HG03066 (cell line): ENCODE measurements around the gene SPRY4.
"Not testable (repeated sequence)": the region's sequence is repeated elsewhere in the genome, so short reads cannot be mapped to it uniquely, and the experiment has no call there.

Experiments
- ATAC-seq: cut with Tn5 transposase; IDR thresholded peaks from one replicate; pipeline ENCODE4 v1.9.1; 2021; ENCODE audit warnings: low read depth; ENCODE audit not compliant: unreplicated experiment

The SPRY4 gene

GRCh38 chr5:142316051-142316450 is 8.8 kb downstream of the SPRY4 start:
- no peak for ATAC-seq

GRCh38 chr5:142315096-142315900 is 9.5 kb downstream of the SPRY4 start:
- ATAC-seq: no peak

- no peak for ATAC-seq
Measured at GRCh38 chr5:142314606-142315005, 10.2 kb downstream of the SPRY4 start.

GRCh38 chr5:142314109-142314508 is 10.7 kb downstream of the SPRY4 start:
- ATAC-seq: no peak

- ATAC-seq: no peak
Measured at GRCh38 chr5:142313682-142314081, 11.1 kb downstream of the SPRY4 start.

- no peak for ATAC-seq
Measured at GRCh38 chr5:142313275-142313674, 11.5 kb downstream of the SPRY4 start.

- ATAC-seq: no peak
Measured at GRCh38 chr5:142312399-142312798, 12.4 kb downstream of the SPRY4 start.

GRCh38 chr5:142311725-142312124 is 13.1 kb downstream of the SPRY4 start:
- ATAC-seq: no peak

- no peak for ATAC-seq
Measured at GRCh38 chr5:142310803-142311202, 14.0 kb downstream of the SPRY4 start.

- ATAC-seq: no peak
Measured at GRCh38 chr5:142309747-142310318, 15.0 kb downstream of the SPRY4 start.

GRCh38 chr5:142308358-142308757 is 16.5 kb downstream of the SPRY4 start:
- ATAC-seq: no peak

GRCh38 chr5:142307146-142307890 is 17.5 kb downstream of the SPRY4 start:
- no peak for ATAC-seq

GRCh38 chr5:142306077-142306502 is 18.7 kb downstream of the SPRY4 start:
- no peak for ATAC-seq

- ATAC-seq: no peak
Measured at GRCh38 chr5:142305211-142305610, 19.6 kb downstream of the SPRY4 start.

- no peak for ATAC-seq
Measured at GRCh38 chr5:142304013-142304701, 20.7 kb downstream of the SPRY4 start.

- ATAC-seq: no peak
Measured at GRCh38 chr5:142303565-142303964, 21.3 kb downstream of the SPRY4 start.

- no peak for ATAC-seq
Measured at GRCh38 chr5:142301540-142301939, 23.3 kb downstream of the SPRY4 start.

- no peak for ATAC-seq
Measured at GRCh38 chr5:142300677-142301076, 24.1 kb downstream of the SPRY4 start.

GRCh38 chr5:142298789-142299188 is 26.0 kb downstream of the SPRY4 start:
- ATAC-seq: no peak

GRCh38 chr5:142297786-142298185 is 27.0 kb downstream of the SPRY4 start:
- not testable (repeated sequence) for ATAC-seq

- ATAC-seq: no peak
Measured at GRCh38 chr5:142296914-142297417, 27.9 kb downstream of the SPRY4 start.
